ENCODE measurements around the gene CD274. TPM values are rescaled to one million over a fixed set of nuclear protein-coding genes. Genes with fewer than 3 reads are reported as not detected.

Gene CD274
- total RNA-seq, 1 donor from 2014 or later = 16.5 TPM

GRCh38 chr9:5435912-5436311 lies 14.4 kb upstream of the CD274 start:
- Histone ChIP-seq H3K4me1 (peaks cover 24% of the 10 kb centered on the region), H3K36me3 (peaks cover 9% of the 10 kb centered on the region), H3K27ac (no peak overlapping the region), H3K27me3 (ENCODE audit: low read depth) (no peaks in the 10 kb centered on the region), H3K9me3 (no peaks in the 10 kb centered on the region), H3K4me3 (no peak overlapping the region)
- no peak for TF ChIP-seq CTCF (IDR thresholded peaks at IDR 0.05)
- intact Hi-C loops (cut with DNase I) = no loop called here
- ATAC-seq (no peak), DNase-seq (no peak)

GRCh38 chr9:5436441-5436840 lies 13.9 kb upstream of the CD274 start:
- DNase-seq (no peak), ATAC-seq (no peak)
- no peaks in the 10 kb centered on the region for H3K27me3 ChIP-seq (ENCODE audit: low read depth)
- intact Hi-C loops (cut with DNase I) = no loop called here
- peak overlapping the region; percentile 70 for H3K4me3 ChIP-seq
- no peak for TF ChIP-seq CTCF (IDR thresholded peaks at IDR 0.05)
- no peaks in the 10 kb centered on the region for H3K9me3 ChIP-seq
- peaks cover 24% of the 10 kb centered on the region for H3K4me1 ChIP-seq
- H3K27ac ChIP-seq = peak overlapping the region; percentile 96
- peaks cover 6% of the 10 kb centered on the region for H3K36me3 ChIP-seq

- DNase-seq = peak; percentile 98
- Histone ChIP-seq H3K9me3 (no peaks in the 10 kb centered on the region), H3K4me1 (peaks cover 24% of the 10 kb centered on the region), H3K4me3 (peak within 1 kb of the TSS; percentile 70), H3K27ac (peak within 1 kb of the TSS; percentile 96), H3K27me3 (ENCODE audit: low read depth) (no peaks in the 10 kb centered on the region), H3K36me3 (peaks cover 6% of the 10 kb centered on the region)
- TF ChIP-seq CTCF (IDR thresholded peaks at IDR 0.05) = peak; percentile 30
- peak; percentile 99 to 100 for ATAC-seq
- intact Hi-C loops (cut with DNase I) = no loop called here
Measured at GRCh38 chr9:5437254-5438216, 12.8 kb upstream of the CD274 start, which contains the start of gene PLGRKT. TSS of gene PLGRKT (minus strand) at chr9:5437925. CDS start at chr9:5431977, 5,948 bp downstream.

- DNase-seq = no peak
Measured at GRCh38 chr9:5438301-5439162, 11.8 kb upstream of the CD274 start.

More at GRCh38 chr9:5438301-5439162, 11.8 kb upstream of the CD274 start:
- intact Hi-C loops (cut with DNase I) = no loop called here
- peak overlapping the region; percentile 96 for H3K27ac ChIP-seq
- TF ChIP-seq CTCF (IDR thresholded peaks at IDR 0.05) = no peak
- no peaks in the 10 kb centered on the region for H3K9me3 ChIP-seq
- no peak for ATAC-seq
- peak overlapping the region; percentile 70 for H3K4me3 ChIP-seq
- peaks cover 6% of the 10 kb centered on the region for H3K36me3 ChIP-seq
- no peaks in the 10 kb centered on the region for H3K27me3 ChIP-seq (ENCODE audit: low read depth)
- H3K4me1 ChIP-seq = peaks cover 24% of the 10 kb centered on the region
